Caco-2 (cell line): ENCODE measurements around the gene MICU1. TPM values are rescaled to one million over a fixed set of nuclear protein-coding genes. Genes with fewer than 3 reads are reported as not detected.

Experiments
- BruUV-seq: library from RNA; stranded (reverse); fragments of 400-500 nt; replicated peaks from 2 replicates; lab custom pipeline; 2021; lab: Mats Ljungman, UMichigan
- CTCF ChIA-PET: fragments of 300-600 bp; sonication (Branson Sonifier 250); formaldehyde crosslinking; loops from one replicate; lab custom pipeline; 2022; ENCODE audit warnings: antibody characterized with exemption; lab: Charles Lee
- POLR2A ChIA-PET: fragments of 300-600 bp; sonication (Branson Sonifier 250); formaldehyde crosslinking; loops from one replicate; lab custom pipeline; 2022; ENCODE audit warnings: antibody characterized with exemption; lab: Charles Lee
- DNase-seq, 2 experiments: peaks; one replicate each; pipeline versions ENCODE4 v3.0.0 to v3.0.0-alpha.2; 2020 to 2022
- H3K27me3 ChIP-seq: replicated peaks from 2 replicates; pipeline ENCODE4 v1.6.0; 2011; ENCODE audit warnings: low read length; ENCODE audit not compliant: control insufficient read depth, insufficient read depth
- H3K36me3 ChIP-seq: 2 replicates; pipeline ENCODE4 v1.5.1; 2011; ENCODE audit warnings: low read length; ENCODE audit not compliant: control insufficient read depth, insufficient read depth
- H3K4me1 ChIP-seq: fragments of 250-450 bp; sonication (Bioruptor Pico); 2 replicates; pipeline ENCODE4 v1.5.1; 2020; ENCODE audit warnings: mild to moderate bottlenecking
- H3K4me3 ChIP-seq: 2 replicates; pipeline ENCODE4 v1.5.1; 2011; ENCODE audit warnings: low read depth, mild to moderate bottlenecking, control low read depth, low read length
- H3K9me3 ChIP-seq: fragments of 250-450 bp; sonication (Bioruptor Pico); 2 replicates; pipeline ENCODE4 v1.5.1; 2020; ENCODE audit warnings: mild to moderate bottlenecking, moderate library complexity
- H3K27ac Mint-ChIP-seq: one replicate; pipeline ENCODE4 v1.8.0; 2022; ENCODE audit warnings: mixed read lengths; ENCODE audit not compliant: unreplicated experiment
- H3K27me3 Mint-ChIP-seq: one replicate; pipeline ENCODE4 v1.8.0; 2022; ENCODE audit warnings: mixed read lengths; ENCODE audit not compliant: insufficient read depth, unreplicated experiment
- H3K36me3 Mint-ChIP-seq: one replicate; pipeline ENCODE4 v1.8.0; 2022; ENCODE audit warnings: mild to moderate bottlenecking, mixed read lengths; ENCODE audit not compliant: insufficient read depth, unreplicated experiment
- H3K4me1 Mint-ChIP-seq: one replicate; pipeline ENCODE4 v1.8.0; 2022; ENCODE audit warnings: low read depth, mixed read lengths; ENCODE audit not compliant: unreplicated experiment
- H3K4me3 Mint-ChIP-seq: one replicate; pipeline ENCODE4 v1.8.0; 2022; ENCODE audit warnings: mild to moderate bottlenecking, moderate library complexity, mixed read lengths; ENCODE audit not compliant: unreplicated experiment
- H3K9me3 Mint-ChIP-seq: one replicate; pipeline ENCODE4 v1.8.0; 2022; ENCODE audit warnings: mixed read lengths; ENCODE audit not compliant: unreplicated experiment
- CTCF ChIP-seq, 2 experiments: fragments of 200-600 bp in 1 of 2; IDR thresholded peaks; 1 replicate in 1 of 2; 2 replicates in 1 of 2; pipeline versions ENCODE4 v1.5.1 to v1.8.0; 2011 to 2022; ENCODE audit warnings: antibody characterized with exemption in 1 of 2, control low read depth in 1 of 2, inconsistent platforms in 1 of 2, low read depth in 1 of 2, low read length in 1 of 2, mild to moderate bottlenecking in 1 of 2, moderate library complexity in 1 of 2; ENCODE audit not compliant: insufficient read depth in 1 of 2, severe bottlenecking in 1 of 2, unreplicated experiment in 1 of 2
- intact Hi-C: fragments of 100-400 bp; cut with micrococcal nuclease; formaldehyde crosslinking; loops from one replicate; pipeline ENCODE4 v1.10.0; 2022; ENCODE audit not compliant: unreplicated experiment
- total RNA-seq: library from RNA; stranded (reverse); gene quantifications from 2 replicates; pipeline ENCODE4 v1.2.3, GENCODE V29; 2022

Gene MICU1
- total RNA-seq, 1 experiment from 2014 or later, result 83.2 TPM

DNA sequence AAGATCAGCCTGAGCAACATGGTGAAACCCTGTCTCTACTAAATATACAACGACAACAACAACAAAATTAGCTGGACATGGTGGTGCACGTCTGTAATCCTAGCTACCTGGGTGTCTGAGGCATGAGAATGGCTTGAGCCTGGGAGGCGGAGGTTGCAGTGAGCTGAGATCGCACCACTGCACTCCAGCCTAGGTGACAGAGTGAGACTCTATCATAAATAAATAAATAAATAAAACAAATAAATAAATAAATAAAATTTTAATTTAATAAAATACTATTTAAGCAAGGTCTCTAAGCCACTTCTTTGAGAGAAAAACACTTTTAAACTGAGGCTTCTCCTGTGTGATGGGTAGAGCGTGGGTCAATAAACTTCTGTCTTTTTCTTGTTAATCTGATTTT is 38.3 kb downstream of the MICU1 start:
- intact Hi-C loops, result no loop called here
- Histone ChIP-seq H3K36me3 (no peaks in the 10 kb centered on the region), H3K27me3 (no peaks in the 10 kb centered on the region), H3K9me3 (no peaks in the 10 kb centered on the region), H3K4me1 (no peaks in the 10 kb centered on the region), H3K4me3 (no peak overlapping the region)
- CTCF ChIA-PET, result no interaction called here
- no peaks in the 10 kb centered on the region for H3K4me1 Mint-ChIP-seq
- DNase-seq, result no peak
- no peaks in the 10 kb centered on the region for H3K27me3 Mint-ChIP-seq
- no peak for TF ChIP-seq CTCF (IDR thresholded peaks at IDR 0.05; ENCODE audit: insufficient read depth in 1 of 2, low read depth in 1 of 2, low read length in 1 of 2, severe bottlenecking in 1 of 2, unreplicated experiment in 1 of 2)
- H3K9me3 Mint-ChIP-seq, result no peaks in the 10 kb centered on the region
- BruUV-seq, result no TSS peak
- POLR2A ChIA-PET, result no interaction called here
- H3K4me3 Mint-ChIP-seq, result no peak overlapping the region
- H3K27ac Mint-ChIP-seq, result no peak overlapping the region
- peaks cover 5% of the 10 kb centered on the region for H3K36me3 Mint-ChIP-seq

DNA sequence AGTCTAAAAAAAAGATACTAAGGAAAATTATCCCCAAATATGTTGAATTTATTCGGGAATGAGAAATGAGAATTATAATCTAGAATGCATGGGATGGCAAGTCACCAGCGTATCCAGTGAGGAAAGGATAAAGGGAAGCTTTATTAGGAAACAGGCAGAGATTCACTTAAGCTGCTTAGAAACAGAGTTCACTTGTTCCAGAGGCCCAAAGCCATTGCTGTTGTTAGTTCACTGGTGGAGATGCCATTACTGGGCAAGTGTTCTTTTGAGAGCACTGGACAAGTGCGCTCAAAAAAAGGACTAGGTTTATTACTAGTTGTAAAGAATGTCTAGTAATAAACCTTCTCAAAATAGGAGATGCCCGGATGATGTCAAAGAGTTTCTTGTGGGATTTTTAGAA is 51.2 kb downstream of the MICU1 start:
- Histone ChIP-seq H3K4me1 (no peaks in the 10 kb centered on the region), H3K27me3 (no peaks in the 10 kb centered on the region), H3K36me3 (no peaks in the 10 kb centered on the region), H3K9me3 (no peaks in the 10 kb centered on the region), H3K4me3 (no peak overlapping the region)
- ChIA-PET CTCF (no interaction called here), POLR2A (no interaction called here)
- Mint-ChIP-seq H3K9me3 (no peaks in the 10 kb centered on the region), H3K36me3 (no peaks in the 10 kb centered on the region), H3K27me3 (no peaks in the 10 kb centered on the region), H3K4me3 (no peak overlapping the region), H3K4me1 (no peaks in the 10 kb centered on the region), H3K27ac (no peak overlapping the region)
- BruUV-seq, result no TSS peak
- TF ChIP-seq CTCF (IDR thresholded peaks at IDR 0.05; ENCODE audit: insufficient read depth in 1 of 2, low read depth in 1 of 2, low read length in 1 of 2, severe bottlenecking in 1 of 2, unreplicated experiment in 1 of 2), result no peak
- DNase-seq, result no peak
- intact Hi-C loops, result no loop called here

GRCh38 chr10:72573079-72573478 is 52.8 kb downstream of the MICU1 start:
- Mint-ChIP-seq H3K9me3 (no peaks in the 10 kb centered on the region), H3K27me3 (no peaks in the 10 kb centered on the region), H3K36me3 (no peaks in the 10 kb centered on the region), H3K4me1 (no peaks in the 10 kb centered on the region), H3K27ac (no peak overlapping the region), H3K4me3 (no peak overlapping the region)
- Histone ChIP-seq H3K9me3 (no peaks in the 10 kb centered on the region), H3K4me3 (no peak overlapping the region), H3K27me3 (no peaks in the 10 kb centered on the region), H3K4me1 (no peaks in the 10 kb centered on the region), H3K36me3 (no peaks in the 10 kb centered on the region)
- ChIA-PET POLR2A (no interaction called here), CTCF (no interaction called here)
- TF ChIP-seq CTCF (IDR thresholded peaks at IDR 0.05; ENCODE audit: insufficient read depth in 1 of 2, low read depth in 1 of 2, low read length in 1 of 2, severe bottlenecking in 1 of 2, unreplicated experiment in 1 of 2), result no peak
- intact Hi-C loops, result no loop called here
- BruUV-seq, result no TSS peak
- DNase-seq, result no peak
